Suprapubic skin (tissue), 4 donors: ENCODE measurements around the gene SLC37A1.

Experiments
- CTCF ChIP-seq, 2 donors: fragments of 200-600 bp in 1 of 2; fragments of 450-650 bp in 1 of 2; sonication (generic) in 1 of 2; IDR thresholded peaks; one replicate each; pipeline ENCODE4 v1.5.1; 2016 to 2019; ENCODE audit warnings: antibody characterized with exemption in 2 of 2, mild to moderate bottlenecking in 1 of 2, moderate library complexity in 1 of 2
- EP300 ChIP-seq: sonication (generic); formaldehyde crosslinking; IDR thresholded peaks from one replicate; pipeline ENCODE4 v1.6.1; 2017; ENCODE audit warnings: antibody characterized with exemption
- POLR2AphosphoS5 ChIP-seq, 3 donors: sonication (generic); formaldehyde crosslinking; IDR thresholded peaks; one replicate each; pipeline ENCODE4 v1.6.1; 2017; ENCODE audit warnings: antibody characterized with exemption in 3 of 3

GRCh38 chr21:42514883-42515228 is 1.2 kb downstream of the SLC37A1 start:
- TF ChIP-seq CTCF (IDR thresholded peaks at IDR 0.05) (no peak), POLR2AphosphoS5 (IDR thresholded peaks at IDR 0.05) (no peak), EP300 (no peak)
